Measurements from ENCODE around the gene USH2A.
"Not testable (repeated sequence)": the region's sequence is repeated elsewhere in the genome, so short reads cannot be mapped to it uniquely, and the experiment has no call there.

The USH2A gene

DNA sequence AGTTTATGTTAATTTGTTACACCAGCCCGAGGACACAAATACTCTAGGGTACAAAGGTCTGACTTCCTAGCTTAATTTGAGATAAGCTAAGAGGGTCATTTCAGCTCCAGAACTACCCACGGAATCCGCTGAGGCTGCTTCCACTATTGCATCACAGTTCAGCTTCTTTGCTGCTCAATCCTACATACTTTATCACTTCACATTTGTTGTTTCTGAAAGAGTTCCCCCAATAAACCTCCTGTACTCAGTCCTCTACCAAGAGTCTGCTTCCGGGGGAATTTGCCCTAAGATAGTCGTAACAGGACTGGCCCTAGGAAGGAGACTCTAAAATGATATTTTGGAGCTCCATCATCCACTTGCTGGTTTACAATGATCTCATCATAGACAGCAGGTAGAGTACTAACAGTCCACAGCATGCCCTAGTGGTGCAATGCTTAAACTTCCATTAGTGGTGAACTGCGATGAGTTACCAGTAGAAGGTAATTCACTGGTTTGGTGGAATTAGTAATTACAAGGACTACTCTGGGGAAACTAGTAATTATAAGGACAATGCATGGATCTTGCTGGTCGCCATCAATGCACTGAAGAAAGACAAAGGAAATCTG, 229.3 kb downstream of the USH2A start:
- no peak for DNase-seq (ENCODE audit: low read depth)

DNA sequence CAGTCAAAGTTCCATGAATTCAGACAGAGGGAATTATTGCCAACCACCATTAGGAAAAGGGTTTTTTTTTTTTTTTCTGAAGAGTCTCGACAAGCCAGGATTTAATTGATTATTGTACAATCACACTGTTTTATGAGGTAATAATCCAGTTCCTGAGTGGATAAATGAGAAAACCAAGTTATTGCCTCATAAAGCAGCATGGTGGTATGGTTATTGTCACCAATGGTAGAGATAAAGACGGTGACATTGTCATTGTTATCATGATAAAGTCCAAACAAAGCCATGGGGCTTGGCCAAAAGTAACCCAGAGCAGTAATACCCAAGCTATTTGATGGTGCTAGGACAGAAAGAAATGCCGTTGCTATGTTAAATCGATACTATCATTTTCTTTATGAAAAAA, 232.8 kb downstream of the USH2A start:
- DNase-seq (ENCODE audit: low read depth), result no peak

DNA sequence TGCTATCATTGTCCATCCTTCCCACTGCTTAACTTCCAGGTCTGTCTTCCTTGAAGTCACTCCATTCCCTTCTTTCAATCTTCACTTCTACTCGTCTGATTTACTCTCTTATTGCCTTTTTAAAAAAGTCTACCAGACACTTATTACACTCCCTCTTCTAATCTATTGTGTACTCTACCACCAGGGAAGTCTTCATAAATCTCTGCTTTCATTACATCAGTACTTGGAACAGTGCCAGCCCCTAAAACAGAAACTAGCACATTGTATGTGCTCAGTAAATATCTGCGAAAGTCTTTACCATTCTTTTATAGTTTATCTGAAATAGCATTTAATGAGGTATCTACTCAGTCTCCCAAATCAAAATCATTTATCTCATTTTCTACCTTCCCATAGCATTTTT, 236.4 kb downstream of the USH2A start:
- DNase-seq (ENCODE audit: low read depth), result no peak

DNA sequence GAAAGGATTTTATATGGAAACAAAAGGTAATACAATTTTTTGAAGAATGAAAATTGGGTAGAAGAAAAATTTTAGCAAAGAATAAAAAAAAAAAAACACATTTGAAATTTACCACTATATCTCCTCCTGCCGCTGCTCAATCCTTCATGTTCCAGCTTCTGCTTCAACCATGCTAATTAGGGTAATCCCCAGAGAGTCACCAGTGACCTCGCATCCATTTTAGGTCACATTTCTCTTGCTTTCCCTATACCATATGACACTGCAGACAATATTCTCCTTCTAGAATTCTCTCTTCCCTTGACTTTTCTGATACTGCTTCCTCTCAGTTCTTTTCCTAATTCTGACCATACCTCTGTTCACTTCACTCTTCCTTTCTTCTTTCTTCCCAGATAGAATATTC, 237.1 kb downstream of the USH2A start:
- DNase-seq (ENCODE audit: low read depth), result no peak

DNA sequence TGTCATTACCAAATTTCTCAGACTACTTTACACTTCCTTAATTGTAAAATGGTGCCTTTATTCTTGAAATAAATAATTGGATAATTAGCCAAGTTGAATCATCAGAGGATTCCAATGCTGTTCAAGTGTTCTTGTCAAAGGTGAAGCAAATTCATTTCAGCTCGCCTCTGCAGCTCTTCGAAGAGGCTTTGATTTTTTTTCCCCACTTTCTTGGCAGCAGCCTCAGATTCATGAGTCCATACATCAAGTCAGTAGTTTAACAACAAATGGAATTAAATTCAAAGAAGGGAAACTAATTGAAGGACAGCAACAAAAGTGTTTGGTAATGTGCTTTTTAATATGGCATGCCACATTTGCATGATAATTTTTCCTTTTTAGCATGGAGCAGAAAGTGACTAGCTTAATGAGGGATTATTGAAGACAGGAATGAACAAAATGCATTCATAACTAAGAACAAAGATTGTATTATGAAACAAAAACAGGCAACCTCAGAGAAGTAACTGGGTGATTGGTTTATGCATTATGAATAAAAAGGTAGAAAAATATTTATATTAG, 239.0 kb downstream of the USH2A start:
- no peak for DNase-seq (ENCODE audit: low read depth)

DNA sequence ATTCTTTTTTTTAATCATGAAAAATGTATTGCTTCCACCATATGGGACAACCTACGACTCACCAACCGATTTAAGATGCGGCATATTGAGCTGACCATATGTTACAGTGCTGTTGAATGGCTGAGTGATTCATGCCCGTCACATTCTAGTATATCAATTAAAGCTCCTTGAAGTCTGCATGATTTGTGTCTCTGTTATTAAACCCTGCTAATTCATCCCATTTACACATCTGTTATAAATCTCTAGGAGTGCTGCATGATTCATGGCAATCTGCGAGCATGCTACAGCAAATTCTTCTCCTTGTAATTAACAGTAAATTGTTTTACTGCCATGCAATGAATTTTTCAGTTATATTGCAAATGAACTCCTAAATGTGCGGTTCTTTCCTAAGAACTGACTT, 239.8 kb downstream of the USH2A start:
- DNase-seq (ENCODE audit: low read depth), result no peak

DNA sequence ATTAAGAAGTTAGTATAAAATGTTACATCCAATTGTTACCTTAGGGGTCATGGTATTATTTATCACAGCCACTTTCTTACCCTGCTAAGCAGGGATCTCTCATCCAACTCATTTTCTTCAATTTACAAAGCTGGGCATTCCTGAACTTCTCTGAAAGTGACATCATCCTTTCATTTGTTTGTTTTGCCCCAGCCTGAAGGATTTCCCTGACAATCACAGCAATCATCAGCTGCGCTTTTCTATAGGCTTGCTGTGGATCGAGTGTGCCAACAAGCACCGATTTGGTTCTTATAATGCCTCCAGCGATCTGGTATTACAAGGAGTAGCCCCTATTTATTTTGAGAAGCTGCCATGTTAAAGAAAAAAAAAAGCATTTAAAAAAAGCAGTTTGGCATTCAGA, 240.2 kb downstream of the USH2A start:
- DNase-seq (ENCODE audit: low read depth), result no peak

DNA sequence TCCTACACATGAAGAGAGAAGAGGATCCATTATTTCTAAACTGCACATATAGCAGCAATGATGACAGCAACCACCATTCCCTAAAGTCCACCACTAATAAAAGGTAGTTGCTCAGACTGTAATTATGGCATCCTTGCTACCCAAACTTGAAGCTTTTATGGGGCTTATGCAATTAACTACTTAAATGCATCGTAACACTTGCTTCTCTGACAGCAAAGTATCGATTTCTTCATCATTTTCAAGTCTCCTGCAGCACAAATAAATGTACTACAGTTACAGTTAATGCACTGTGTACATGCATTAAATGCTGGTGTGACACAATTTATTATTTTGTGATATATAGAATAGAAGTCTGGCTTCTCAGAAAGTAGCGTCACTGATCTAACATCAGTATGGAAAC, 241.7 kb downstream of the USH2A start:
- no peak for DNase-seq (ENCODE audit: low read depth)

DNA sequence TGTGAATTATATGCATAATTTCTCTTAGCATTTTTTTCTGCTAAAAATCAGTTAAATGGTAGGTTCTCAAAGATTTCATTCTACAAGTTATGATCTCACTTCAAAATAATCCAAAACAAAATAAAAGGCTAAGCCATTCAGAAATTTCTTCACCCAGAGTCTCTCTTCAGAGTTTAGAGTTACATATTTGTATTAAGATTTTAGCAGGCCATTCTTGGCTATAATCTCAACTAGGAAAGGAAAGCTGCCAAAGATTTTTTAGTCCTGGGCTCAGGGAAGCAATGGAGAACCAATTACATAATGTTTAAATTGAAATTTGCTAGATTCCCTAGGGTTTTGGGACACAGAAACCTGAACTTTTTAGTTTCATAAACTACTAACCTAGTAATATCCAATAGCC, 245.0 kb downstream of the USH2A start:
- no peak for DNase-seq (ENCODE audit: low read depth)

DNA sequence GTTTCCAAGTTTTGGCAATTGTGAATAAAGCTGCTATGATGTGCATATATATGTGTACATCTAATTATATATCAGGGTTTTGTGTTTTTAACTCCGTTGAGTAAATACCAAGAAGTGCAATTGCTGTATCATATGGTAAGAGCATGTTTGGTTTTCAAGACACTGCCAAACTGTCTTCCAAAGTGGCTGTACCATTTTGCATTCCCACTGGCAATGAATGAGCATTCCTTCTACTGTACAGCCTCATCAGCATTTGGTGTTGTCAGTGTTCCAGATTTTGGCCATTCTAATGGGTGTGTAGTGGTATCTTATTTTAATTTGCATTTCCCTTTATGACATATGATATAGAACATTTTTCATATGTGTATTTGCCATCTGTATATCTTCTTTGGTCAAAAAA, 246.3 kb downstream of the USH2A start:
- DNase-seq (ENCODE audit: low read depth), result no peak

DNA sequence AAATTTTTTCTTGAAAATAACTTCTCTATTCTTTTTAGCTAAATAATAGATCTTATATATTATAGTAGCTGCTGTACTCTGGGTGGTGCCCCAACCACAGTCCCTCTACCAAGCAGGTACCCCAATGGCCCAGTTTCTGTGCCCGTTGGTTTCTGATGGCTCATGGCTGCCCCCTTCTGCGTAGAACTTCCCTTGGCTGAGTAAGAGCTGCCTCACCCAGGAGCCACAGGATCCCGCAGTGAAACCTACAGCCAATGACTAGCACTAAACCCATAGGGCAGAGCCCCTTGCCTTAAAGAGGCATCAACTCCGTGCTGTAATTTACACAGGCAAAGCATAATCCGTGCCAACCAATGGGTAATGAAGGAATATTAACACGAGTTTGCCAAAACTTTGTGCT, 247.5 kb downstream of the USH2A start:
- DNase-seq (ENCODE audit: low read depth), result no peak

DNA sequence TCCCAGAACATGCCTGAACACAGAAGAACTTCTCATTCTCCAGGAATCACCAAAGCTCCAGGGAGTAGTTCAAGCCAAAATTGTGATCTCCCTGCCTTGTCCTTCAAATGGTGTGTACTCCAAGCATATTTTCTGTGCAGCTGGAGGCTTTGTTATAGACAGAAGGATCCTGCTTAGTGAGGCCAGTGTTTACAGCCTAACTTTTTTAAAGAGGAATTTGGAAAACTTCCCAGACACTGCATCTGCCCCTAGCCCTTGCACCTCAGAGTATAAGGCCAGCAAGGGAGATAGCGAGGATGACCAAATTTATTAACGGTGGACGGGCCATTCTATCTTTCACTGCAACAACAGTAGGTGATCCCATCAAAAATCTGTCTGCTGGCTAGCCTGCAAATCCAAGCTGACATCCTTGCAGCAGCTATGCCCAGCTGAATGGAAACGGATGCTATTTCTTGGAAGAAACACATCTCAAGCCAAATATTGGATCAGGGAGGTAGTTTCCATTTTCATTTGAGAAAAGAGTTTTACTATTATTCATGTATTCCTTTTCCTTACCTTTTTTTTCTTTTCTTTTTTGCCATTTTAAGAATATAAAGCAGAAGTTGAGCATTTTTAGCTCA, 249.8 kb downstream of the USH2A start:
- DNase-seq (ENCODE audit: low read depth), result no peak

DNA sequence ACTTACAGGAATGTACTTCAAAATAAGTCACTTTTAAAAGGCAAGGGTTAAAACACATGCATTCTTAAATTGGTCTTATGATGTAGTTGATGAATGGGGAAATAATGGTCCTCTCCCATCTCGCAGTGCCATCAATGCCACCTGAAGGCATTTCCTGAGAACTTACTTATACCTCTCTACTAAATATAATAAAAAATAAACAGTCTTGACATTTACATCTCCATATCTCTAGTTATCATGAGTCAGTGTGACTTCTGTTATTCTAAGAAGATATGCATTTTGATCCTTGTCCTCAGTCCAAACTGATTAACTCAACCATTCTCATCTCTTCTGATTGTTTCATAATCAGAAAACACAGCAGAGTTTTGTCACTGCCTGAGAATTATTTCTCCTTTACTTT, 253.9 kb downstream of the USH2A start:
- DNase-seq (ENCODE audit: low read depth), result no peak

DNA sequence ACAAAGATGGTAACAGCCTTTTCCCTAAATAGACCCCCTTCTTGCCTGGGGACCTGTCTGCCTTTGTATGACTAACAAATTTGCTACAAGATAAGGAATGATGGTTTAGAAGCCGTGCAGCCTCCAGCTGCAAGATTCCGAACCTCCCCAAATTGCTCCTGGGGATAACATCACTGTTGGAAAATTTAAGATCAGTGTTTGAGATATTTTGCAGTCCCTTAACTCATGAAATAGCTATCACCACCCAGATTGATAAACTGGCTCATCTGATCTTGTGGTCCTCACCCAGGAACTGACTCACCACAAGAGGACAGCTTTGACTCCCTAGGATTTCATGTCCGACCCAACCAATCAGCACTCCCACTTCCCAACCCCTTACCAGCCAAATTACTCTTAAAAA, 254.7 kb downstream of the USH2A start:
- no peak for DNase-seq (ENCODE audit: low read depth)

DNA sequence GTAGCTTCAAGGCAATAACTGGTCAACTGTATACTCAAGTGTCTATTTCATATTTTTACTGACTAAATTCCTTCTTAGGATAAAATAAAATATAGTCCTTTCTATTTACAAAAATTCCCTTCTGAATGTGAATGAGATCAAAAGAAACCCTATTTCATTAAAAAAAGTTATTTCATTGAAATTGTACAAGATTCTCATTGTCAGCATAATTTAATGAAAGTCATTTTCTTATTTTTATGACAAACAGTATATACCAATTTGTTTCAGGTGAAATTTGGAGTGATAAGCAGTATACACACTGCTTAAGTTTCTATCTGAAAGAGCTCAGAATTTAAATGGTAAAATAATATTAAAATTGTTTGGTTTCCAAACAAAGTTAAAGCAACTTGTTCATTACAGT, 269.2 kb downstream of the USH2A start:
- no peak for DNase-seq (ENCODE audit: low read depth)

DNA sequence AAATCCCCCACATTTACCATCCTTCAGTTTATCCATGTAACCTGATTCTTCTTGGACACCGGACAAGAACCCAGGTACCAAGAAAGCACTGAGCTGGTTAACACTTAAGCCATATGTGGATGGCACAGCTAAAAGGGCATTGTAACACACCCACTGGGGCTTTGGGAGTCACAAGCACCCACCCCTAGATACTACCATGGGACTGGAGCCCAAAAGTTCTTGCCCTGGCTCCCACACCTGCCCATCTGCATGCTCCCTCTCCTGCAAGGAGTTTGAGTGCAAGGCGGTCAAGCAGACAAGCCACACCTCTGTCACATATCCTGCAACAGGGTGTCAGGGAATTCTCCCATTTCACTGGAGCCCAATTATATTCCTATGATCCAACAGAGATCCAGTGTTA, 270.1 kb downstream of the USH2A start:
- no peak for DNase-seq (ENCODE audit: low read depth)

DNA sequence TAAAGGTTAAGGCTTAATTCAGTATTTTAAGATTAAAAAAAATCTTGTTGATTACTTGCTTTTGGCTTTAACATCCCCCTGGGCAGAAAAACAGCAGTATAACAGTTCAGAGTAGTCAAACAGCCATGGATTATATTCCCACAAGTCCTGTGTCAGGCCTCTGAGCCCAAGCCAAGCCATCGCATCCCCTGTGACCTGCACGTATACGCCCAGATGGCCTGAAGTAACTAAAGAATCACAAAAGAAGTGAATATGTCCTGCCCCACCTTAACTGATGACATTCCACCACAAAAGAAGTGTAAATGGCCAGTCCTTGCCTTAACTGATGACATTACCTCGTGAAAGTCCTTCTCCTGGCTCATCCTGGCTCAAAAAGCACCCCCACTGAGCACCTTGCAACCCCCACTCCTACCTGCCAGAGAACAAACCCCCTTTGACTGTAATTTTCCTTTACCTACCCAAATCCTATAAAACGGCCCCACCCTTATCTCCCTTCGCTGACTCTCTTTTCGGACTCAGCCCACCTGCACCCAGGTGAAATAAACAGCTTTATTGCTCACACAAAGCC, 277.7 kb downstream of the USH2A start:
- not testable (repeated sequence) for DNase-seq (ENCODE audit: low read depth)

DNA sequence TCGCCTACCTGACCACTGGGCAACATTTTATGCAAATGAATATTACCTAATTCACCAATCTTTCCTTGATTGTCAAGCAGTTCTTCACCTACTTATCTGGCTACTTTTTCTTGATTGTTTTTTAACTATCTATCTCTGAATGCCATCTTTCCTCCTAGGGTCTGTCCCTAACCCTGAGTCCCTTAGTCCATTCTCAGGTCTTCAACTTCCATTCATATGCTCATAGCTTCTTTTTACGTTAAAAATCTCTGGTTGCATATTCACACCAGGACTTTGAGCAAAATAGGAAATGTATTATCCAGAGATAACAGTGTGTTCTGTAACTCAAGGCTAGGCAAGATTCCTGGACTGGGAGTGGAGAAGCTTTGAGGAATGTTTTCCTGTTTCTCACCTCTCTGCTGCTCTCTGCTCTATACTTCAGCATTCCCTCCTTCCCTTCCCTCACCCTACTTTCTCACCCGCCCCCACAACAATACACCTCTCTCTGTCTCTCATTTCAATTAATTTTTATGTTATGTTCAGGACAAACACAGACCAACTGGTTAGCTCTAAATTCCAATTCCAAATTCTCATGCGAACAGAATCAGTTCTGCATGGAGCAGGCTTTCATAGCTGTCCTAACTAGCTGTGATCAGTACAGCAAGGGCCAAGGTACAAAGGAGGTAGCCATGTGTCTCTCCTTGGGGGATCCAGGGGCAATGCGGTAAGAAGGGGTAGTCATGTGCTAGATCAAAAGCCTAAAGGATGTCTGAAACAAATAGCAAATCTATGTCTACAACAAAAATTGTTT, 278.4 kb downstream of the USH2A start:
- no peak for DNase-seq (ENCODE audit: low read depth)

DNA sequence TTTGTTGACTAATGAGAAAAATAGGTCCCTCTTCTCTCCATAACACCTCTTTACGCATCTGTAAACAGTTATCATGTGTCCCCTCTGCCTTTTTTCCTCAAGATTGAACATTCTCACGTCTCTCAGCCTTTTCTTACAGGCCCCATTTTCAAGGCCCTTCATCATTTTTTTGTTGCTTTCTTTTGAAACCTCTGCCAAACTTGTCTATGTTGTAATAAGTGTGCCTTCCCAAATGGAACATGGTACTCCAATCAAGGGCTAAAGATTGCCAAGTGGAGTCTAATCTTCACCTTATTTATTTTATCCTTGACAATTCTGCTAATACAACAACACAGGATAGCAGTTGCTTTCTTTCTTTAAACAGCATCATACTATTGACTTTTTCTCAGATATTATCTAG, 280.3 kb downstream of the USH2A start:
- DNase-seq (ENCODE audit: low read depth), result no peak

DNA sequence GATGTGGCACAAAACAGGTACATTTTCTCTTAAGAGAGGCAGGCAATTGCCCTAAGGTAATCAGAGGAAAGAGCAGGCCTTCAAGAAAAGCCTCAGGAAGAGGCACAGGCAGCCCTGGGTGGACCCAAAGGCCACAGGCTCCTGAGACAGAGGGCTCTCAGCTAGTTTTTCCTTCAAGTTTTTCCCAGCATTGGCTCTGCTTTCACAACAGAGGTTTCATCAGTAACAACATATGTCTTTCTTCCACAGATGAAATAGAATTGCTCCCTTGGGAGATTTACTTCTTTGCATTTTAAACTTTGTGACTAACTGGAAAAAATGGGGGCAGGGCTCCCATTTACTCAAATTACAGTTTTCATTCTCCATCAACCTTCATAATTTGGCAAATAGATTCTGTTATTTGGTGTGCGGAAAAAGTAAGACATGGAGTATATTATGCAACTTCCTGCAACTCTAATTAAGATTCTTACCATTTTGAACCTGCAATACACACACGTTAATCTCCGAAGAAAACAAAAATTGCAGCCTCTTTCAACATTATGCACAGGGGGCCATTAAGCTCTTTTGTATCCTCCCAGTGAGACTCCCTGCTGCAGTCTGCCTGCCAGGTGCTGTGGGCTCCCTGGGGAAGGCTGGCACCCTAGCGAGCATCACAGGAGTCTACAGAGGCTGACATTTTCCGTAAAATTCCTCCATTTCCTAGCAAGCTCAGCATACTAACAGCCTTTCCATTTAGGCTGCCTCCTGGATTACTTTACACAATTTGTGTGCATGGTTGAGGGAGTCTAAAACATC, 282.3 kb downstream of the USH2A start:
- no peak for DNase-seq (ENCODE audit: low read depth)

DNA sequence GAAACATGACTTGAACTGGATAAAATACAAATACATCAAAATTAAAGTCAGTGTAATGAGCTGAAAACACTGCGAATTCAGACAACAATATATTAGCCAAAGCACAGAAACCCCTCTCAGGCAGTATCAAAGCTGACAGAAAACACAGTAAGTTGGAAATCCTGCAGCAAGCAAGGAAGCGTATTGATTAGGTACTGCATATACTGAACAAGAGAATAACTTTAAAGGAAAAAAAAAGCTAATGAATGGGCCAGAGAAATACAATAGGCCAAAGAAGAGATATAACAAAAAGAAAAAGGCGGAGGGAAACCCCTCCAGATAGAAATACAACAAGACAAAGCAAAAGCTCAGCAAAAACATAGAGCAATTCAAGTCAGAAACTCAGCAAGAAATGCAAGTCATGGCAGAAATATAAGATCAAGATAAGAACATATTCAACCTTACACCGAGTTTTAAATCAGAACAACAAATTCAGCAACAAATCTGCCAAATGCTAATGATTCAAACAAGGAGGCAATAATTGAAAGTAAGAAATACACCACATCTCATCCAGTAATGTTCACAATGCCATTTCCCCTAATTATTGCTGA, 299.0 kb downstream of the USH2A start:
- DNase-seq (ENCODE audit: low read depth), result no peak

Measured in stimulated activated CD8-positive, alpha-beta memory T cell treated with anti-CD3 and anti-CD28 coated beads, Interleukin-15, amount 100 ng/mL, for 24 hours (primary cell).